Panc1 (cell line): Measurements from ENCODE around the gene ACBD3. TPM values are rescaled to one million over a fixed set of nuclear protein-coding genes. Genes with fewer than 3 reads are reported as not detected.

ENCODE experiments used
- ATAC-seq: fragments of 200-7000 bp; cut with Tn5 transposase; 2 replicates; pipeline ENCODE4 v1.9.1; 2020; ENCODE audit warnings: mild to moderate bottlenecking, moderate library complexity
- BruUV-seq: library from RNA; stranded (reverse); fragments of 400-500 nt; replicated peaks from 2 replicates; lab custom pipeline; 2021; lab: Mats Ljungman, UMichigan
- CTCF ChIA-PET: fragments of 300-600 bp; sonication (Branson Sonifier 250); formaldehyde crosslinking; loops from one replicate; lab custom pipeline; 2022; ENCODE audit warnings: antibody characterized with exemption; lab: Charles Lee
- POLR2A ChIA-PET: fragments of 300-600 bp; sonication (Branson Sonifier 250); formaldehyde crosslinking; loops from one replicate; lab custom pipeline; 2022; ENCODE audit warnings: antibody characterized with exemption; lab: Charles Lee
- DNase-seq: peaks from one replicate; pipeline ENCODE4 v3.0.0-alpha.2; 2010; ENCODE audit warnings: low read depth, low spot score
- H3K27ac ChIP-seq: 2 replicates; pipeline ENCODE4 v1.5.1; 2011; ENCODE audit warnings: mild to moderate bottlenecking, low read length, inconsistent platforms
- H3K27me3 ChIP-seq: fragments of 200-500 bp; sonication (Bioruptor generic); 2 replicates; pipeline ENCODE4 v1.6.0; 2014; ENCODE audit warnings: low read length, inconsistent platforms; ENCODE audit not compliant: control insufficient read depth, insufficient read depth
- H3K36me3 ChIP-seq: fragments of 200-500 bp; sonication (Bioruptor generic); 2 replicates; pipeline ENCODE4 v1.5.1; 2014; ENCODE audit warnings: inconsistent platforms, mild to moderate bottlenecking, low read length, moderate library complexity; ENCODE audit not compliant: control insufficient read depth, insufficient read depth
- H3K4me1 ChIP-seq: 2 replicates; pipeline ENCODE4 v1.5.1; 2011; ENCODE audit warnings: inconsistent platforms, mild to moderate bottlenecking, low read length, moderate library complexity; ENCODE audit not compliant: control insufficient read depth, insufficient read depth
- H3K4me3 ChIP-seq, 2 experiments: 2 replicates each; pipeline ENCODE4 v1.5.1; 2011 to 2012; ENCODE audit warnings: low read depth in 2 of 2, low read length in 2 of 2, mild to moderate bottlenecking in 2 of 2, inconsistent platforms in 1 of 2, moderate library complexity in 1 of 2
- H3K9me3 ChIP-seq: fragments of 200-500 bp; sonication (Bioruptor generic); 2 replicates; pipeline ENCODE4 v1.5.1; 2014; ENCODE audit warnings: low read depth, mild to moderate bottlenecking, inconsistent platforms, low read length, moderate library complexity; ENCODE audit not compliant: control insufficient read depth, insufficient read depth
- CTCF ChIP-seq: fragments of 450-650 bp; IDR thresholded peaks from 2 replicates; pipeline ENCODE4 v1.5.1; 2017; ENCODE audit warnings: mild to moderate bottlenecking
- POLR2AphosphoS5 ChIP-seq: IDR thresholded peaks from 2 replicates; pipeline ENCODE4 v1.6.1; 2012; ENCODE audit warnings: mild to moderate bottlenecking, low read depth, low read length, moderate library complexity
- REST ChIP-seq, 2 experiments: IDR thresholded peaks; 2 replicates each; pipeline ENCODE4 v1.6.1; 2011 to 2012; ENCODE audit warnings: low read depth in 2 of 2, control low read depth in 1 of 2, low read length in 1 of 2, mild to moderate bottlenecking in 1 of 2, moderate library complexity in 1 of 2; ENCODE audit not compliant: insufficient read depth in 1 of 2
- SIN3A ChIP-seq: IDR thresholded peaks from 2 replicates; pipeline ENCODE4 v1.6.1; 2012; ENCODE audit warnings: low read depth, mild to moderate bottlenecking, low read length, moderate library complexity, borderline replicate concordance; ENCODE audit not compliant: insufficient read depth
- TCF7L2 ChIP-seq: IDR thresholded peaks from 2 replicates; pipeline ENCODE4 v1.6.1; 2011; ENCODE audit warnings: mild to moderate bottlenecking, low read depth, low read length, inconsistent platforms
- in situ Hi-C: cut with HindIII; loops from 2 replicates; pipeline ENCODE4 v1.10.0; 2016; ENCODE audit warnings: low sequenced_read_pairs, low pct_unique_long_range_greater_than_20kb
- intact Hi-C: fragments of 100-400 bp; cut with micrococcal nuclease; formaldehyde crosslinking; loops from one replicate; pipeline ENCODE4 v1.10.0; 2022; ENCODE audit not compliant: unreplicated experiment
- total RNA-seq: library from RNA; stranded (reverse); gene quantifications from one replicate; pipeline ENCODE4 v1.2.1, GENCODE V29; 2021; ENCODE audit not compliant: unreplicated experiment

The ACBD3 gene
- total RNA-seq, 1 experiment from 2014 or later = 31.2 TPM

GRCh38 chr1:226201029-226201593 lies 14.6 kb upstream of the ACBD3 start:
- ChIA-PET POLR2A (no interaction called here), CTCF (no interaction called here)
- BruUV-seq = no TSS peak
- intact Hi-C loops = no loop called here
- Histone ChIP-seq H3K4me1 (no peaks in the 10 kb centered on the region), H3K36me3 (no peaks in the 10 kb centered on the region), H3K27ac (no peak overlapping the region), H3K27me3 (no peaks in the 10 kb centered on the region), H3K9me3 (no peaks in the 10 kb centered on the region), H3K4me3 (no peak overlapping the region)
- in situ Hi-C loops = no loop called here
- no peak for TF ChIP-seq REST (IDR thresholded peaks at IDR 0.05; ENCODE audit: insufficient read depth in 1 of 2, low read depth in 2 of 2, low read length in 1 of 2)
- TF ChIP-seq CTCF = no peak; the same call in 1 of the 2 replicates
- no peak for TF ChIP-seq SIN3A
- TF ChIP-seq TCF7L2 = no peak
- no peak for TF ChIP-seq POLR2AphosphoS5
- DNase-seq (no peak), ATAC-seq (no peak)

GRCh38 chr1:226199971-226200370 lies 13.4 kb upstream of the ACBD3 start:
- Histone ChIP-seq H3K27ac (no peak overlapping the region), H3K4me1 (no peaks in the 10 kb centered on the region), H3K36me3 (no peaks in the 10 kb centered on the region), H3K4me3 (no peak overlapping the region), H3K27me3 (no peaks in the 10 kb centered on the region), H3K9me3 (no peaks in the 10 kb centered on the region)
- intact Hi-C loops (no loop called here), in situ Hi-C loops (no loop called here)
- DNase-seq = no peak
- no peak for TF ChIP-seq TCF7L2
- TF ChIP-seq REST (IDR thresholded peaks at IDR 0.05; ENCODE audit: insufficient read depth in 1 of 2, low read depth in 2 of 2, low read length in 1 of 2) = no peak
- no peak for TF ChIP-seq POLR2AphosphoS5
- no peak for TF ChIP-seq SIN3A
- no peak for TF ChIP-seq CTCF
- no TSS peak for BruUV-seq
- CTCF ChIA-PET = no interaction called here
- ATAC-seq = no peak
- POLR2A ChIA-PET = no interaction called here
